Activated T-cell treated with anti-CD3 and anti-CD28 coated beads, Interleukin-2, amount 50 U/mL, for 24 hours (primary cell): Measurements from ENCODE around the gene CLEC2D.
"Not testable (repeated sequence)": the region's sequence is repeated elsewhere in the genome, so short reads cannot be mapped to it uniquely, and the experiment has no call there.

ENCODE experiments used
- DNase-seq: peaks from one replicate; pipeline ENCODE4 v3.0.0-alpha.2; 2020
- H3K27ac Mint-ChIP-seq: 2 replicates; pipeline ENCODE4 v1.8.0; 2020; ENCODE audit warnings: mild to moderate bottlenecking, mixed read lengths
- H3K27me3 Mint-ChIP-seq: 2 replicates; pipeline ENCODE4 v1.8.0; 2020; ENCODE audit warnings: mixed read lengths
- H3K36me3 Mint-ChIP-seq: 2 replicates; pipeline ENCODE4 v1.8.0; 2020; ENCODE audit warnings: low read depth, mixed read lengths
- H3K4me1 Mint-ChIP-seq: 2 replicates; pipeline ENCODE4 v1.8.0; 2020; ENCODE audit warnings: low read depth, mixed read lengths
- H3K4me3 Mint-ChIP-seq: 2 replicates; pipeline ENCODE4 v1.8.0; 2020; ENCODE audit warnings: mild to moderate bottlenecking, moderate library complexity, mixed read lengths
- H3K9me3 Mint-ChIP-seq: 2 replicates; pipeline ENCODE4 v1.8.0; 2020; ENCODE audit warnings: mixed read lengths

The CLEC2D gene

DNA sequence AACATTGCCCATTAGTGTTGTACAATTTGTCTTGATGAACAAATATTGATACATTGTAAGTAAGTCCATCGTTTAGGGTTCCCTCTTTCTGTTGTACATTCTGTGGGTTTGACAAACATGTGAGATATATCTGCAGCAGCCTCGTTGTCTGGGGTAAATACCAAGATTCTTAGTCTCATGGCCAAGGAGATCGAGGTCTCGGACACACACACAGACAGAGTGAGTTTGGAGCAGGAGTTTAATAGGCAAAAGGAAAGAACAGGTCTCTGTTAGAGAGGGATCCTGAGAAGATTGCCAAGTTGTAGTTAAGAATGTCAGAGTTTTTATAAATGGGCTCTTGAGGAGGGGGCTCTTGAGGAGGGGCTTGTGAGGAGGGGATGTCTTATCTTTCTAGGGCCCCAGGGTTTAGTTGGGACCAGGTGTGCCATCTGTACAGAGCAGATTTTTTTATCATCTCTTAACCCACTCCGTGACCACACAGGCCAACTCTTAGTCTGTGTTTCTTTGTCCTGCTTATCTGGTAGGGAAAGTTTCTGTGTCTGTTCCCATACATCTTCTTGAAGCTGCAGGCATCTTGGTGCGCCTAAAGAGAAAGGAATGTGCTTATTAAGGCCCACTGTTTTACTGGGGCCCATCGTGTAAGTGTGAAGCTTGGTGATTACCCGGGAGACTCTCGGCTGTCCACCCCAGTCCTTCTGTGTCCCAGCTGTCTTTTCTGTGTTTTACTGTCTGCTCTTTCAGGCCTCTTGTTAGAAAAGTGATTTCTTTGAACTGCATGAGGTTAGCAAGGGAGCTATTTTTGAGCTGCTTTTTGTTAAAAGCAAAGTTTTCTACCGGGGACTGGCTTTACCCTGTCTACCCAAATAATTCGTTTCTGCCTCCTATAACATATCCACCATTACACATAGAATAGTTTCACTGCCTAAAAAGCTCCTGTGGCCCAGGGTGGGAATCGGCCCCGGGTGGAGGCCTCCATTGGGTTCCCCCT is 22.4 kb upstream of the CLEC2D start:
- H3K4me3 Mint-ChIP-seq: peak overlapping the region; percentile 93
- H3K9me3 Mint-ChIP-seq: peaks cover 26% of the 10 kb centered on the region
- H3K4me1 Mint-ChIP-seq: peaks cover 68% of the 10 kb centered on the region
- H3K27me3 Mint-ChIP-seq: no peaks in the 10 kb centered on the region
- H3K36me3 Mint-ChIP-seq: peaks cover 77% of the 10 kb centered on the region
- H3K27ac Mint-ChIP-seq: peak overlapping the region; percentile 98
- DNase-seq: no peak

DNA sequence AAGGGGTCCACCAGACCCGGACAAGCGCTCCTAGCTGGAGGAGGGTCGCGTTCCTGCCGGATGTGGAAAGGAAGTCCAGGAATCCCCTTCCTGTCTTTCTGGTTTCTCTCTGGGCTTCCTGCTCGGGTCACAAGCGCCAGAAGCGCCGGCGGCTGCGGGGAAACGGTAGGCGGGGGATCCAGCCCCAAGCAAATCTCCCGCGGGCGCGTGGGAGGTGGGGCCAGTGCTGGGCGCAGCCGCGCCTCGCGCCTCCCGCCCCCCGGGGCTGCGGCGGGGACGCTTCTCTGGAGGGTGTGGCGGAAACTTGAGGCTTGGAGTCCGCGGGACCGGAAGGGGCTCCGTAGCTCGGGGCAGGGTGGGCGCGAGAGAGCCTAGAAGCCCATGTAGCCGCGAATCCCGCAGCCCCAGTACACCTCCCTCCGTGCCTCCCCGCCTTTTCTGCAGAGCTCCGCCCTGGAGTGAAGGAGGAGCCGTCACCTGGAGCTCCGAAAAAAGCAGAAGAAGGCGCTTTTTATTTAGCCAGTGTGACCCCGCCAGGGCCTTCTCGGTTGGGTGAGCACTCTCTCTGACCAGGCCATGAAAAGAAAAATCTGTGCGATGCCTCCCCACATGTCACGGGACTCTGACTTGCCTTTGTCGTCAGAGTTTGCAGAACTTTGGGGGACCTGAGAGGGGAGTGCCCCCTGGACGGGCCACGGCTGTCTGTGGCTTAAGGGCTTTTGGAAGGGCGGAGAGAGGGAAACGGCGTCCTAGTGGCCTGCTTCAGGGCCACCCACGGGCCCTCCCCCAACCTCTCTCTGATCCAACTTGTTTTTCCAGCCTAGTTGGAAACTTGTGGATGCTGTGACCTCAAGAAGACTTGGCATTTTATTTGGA is 21.4 kb upstream of the CLEC2D start:
- H3K9me3 Mint-ChIP-seq: peaks cover 20% of the 10 kb centered on the region
- H3K27me3 Mint-ChIP-seq: no peaks in the 10 kb centered on the region
- DNase-seq: peak; percentile 96
- H3K4me3 Mint-ChIP-seq: peak overlapping the region; percentile 93
- peaks cover 77% of the 10 kb centered on the region for H3K36me3 Mint-ChIP-seq
- H3K27ac Mint-ChIP-seq: peak overlapping the region; percentile 98
- peaks cover 66% of the 10 kb centered on the region for H3K4me1 Mint-ChIP-seq

DNA sequence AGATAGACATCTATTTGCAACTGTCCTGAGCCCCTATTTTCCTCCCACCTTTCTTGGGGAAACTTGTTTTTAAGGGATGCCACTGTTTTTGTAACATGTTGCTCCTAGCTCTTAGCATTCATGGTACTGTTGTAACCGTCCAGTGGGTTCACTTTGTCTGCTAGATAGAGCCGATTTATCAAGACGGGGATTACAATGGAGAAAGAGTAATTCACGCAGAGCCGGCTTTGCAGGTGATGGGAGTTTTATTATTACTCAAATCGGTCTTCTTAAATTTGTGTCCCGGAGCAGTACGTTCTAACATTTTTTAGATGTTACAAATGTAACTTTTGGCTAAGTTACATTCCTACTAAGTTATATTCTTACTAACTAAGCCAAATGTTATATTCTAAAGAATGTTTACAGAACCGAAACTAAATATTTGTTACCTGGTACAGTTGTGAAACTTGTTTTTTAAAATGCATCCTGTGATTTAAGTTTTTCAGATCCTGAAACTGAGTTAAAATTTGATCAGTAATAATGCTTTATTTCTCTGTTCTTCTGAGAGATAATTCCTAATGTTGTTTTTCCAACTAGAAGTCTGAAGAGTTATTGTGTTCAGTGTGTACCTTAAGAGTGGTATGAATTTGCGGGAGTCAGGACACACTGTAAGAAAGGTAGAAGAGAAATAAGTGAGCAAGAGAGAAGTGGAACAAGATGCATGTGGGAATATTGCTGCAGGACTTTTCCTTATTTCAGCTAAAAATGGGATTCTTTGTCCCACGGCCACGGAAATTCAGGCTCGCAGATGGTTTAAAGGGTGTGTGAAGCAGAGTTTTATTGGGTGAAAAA is 20.6 kb upstream of the CLEC2D start:
- peaks cover 20% of the 10 kb centered on the region for H3K9me3 Mint-ChIP-seq
- no peaks in the 10 kb centered on the region for H3K27me3 Mint-ChIP-seq
- H3K4me1 Mint-ChIP-seq: peaks cover 66% of the 10 kb centered on the region
- H3K36me3 Mint-ChIP-seq: peaks cover 81% of the 10 kb centered on the region
- no peak for DNase-seq
- H3K27ac Mint-ChIP-seq: peak overlapping the region; percentile 98
- H3K4me3 Mint-ChIP-seq: peak overlapping the region; percentile 93

DNA sequence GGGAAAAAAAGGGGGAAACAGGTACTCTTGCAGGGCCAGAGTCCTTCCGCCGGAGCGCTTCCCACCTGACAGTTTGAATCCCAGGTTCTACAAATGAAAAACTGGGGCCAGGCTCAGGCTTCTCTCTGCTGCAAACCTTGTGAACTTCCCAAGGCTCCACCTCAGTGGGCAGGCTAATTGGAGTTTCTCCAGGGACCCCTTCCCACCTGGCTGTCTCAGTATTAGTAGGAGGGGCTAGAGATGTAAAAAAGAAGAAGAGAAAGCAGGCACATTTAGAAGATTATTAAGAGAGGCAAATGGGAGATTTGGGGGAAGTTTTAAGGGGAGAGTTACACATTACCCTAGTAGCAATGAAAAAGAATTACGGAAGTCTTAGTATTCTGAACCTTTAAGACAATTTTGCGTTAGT is 20.0 kb upstream of the CLEC2D start:
- Mint-ChIP-seq H3K36me3 (peaks cover 84% of the 10 kb centered on the region), H3K4me1 (peaks cover 66% of the 10 kb centered on the region), H3K9me3 (peaks cover 19% of the 10 kb centered on the region), H3K27me3 (no peaks in the 10 kb centered on the region), H3K4me3 (peak overlapping the region; percentile 93), H3K27ac (peak overlapping the region; percentile 98)
- DNase-seq: peak; percentile 71

DNA sequence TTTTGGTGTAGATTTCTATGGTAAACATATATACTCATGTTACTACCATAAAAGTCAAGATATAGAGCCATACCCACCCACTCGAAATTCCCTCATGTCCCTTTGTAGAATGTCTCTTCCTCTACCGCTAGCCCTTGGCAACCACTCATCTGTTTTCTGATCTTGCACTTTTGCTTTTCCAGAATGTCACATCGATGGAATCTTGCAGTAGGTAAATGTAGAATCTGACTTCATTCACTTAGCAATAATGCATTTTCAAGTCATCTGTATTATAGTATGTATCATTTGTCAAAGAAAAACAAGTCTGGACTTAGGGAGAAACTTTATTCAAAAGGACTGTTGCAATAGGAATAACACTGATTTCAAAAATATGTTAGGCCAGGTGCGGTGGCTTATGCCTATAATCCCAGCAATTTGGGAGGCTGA is 19.3 kb upstream of the CLEC2D start:
- peaks cover 84% of the 10 kb centered on the region for H3K36me3 Mint-ChIP-seq
- H3K4me3 Mint-ChIP-seq: peak overlapping the region; percentile 93
- H3K9me3 Mint-ChIP-seq: peaks cover 12% of the 10 kb centered on the region
- peaks cover 66% of the 10 kb centered on the region for H3K4me1 Mint-ChIP-seq
- peak overlapping the region; percentile 98 for H3K27ac Mint-ChIP-seq
- no peak for DNase-seq
- no peaks in the 10 kb centered on the region for H3K27me3 Mint-ChIP-seq

DNA sequence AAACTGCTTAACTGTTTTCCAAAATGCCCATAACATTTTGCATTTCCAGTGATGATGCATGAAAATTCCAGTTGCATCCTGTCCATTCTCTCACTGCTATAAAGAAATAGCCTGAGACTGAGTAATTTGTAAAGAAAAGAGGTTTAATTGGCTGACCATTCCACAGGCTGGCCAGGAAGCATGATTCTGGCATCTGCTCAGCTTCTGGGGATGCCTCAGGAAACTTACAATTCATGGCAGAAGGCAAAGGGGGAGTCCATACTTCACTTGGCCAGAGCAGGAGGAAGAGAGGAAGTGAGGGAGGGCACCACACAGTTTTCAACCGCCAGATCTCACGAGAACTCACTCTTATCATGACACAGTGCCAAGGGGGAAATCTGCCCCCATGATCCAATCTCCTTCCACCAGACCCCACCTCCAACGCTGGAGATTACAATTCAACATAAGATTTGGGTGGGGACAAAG is 18.2 kb upstream of the CLEC2D start:
- Mint-ChIP-seq H3K4me1 (peaks cover 66% of the 10 kb centered on the region), H3K27ac (peak overlapping the region; percentile 98), H3K4me3 (peak overlapping the region; percentile 93), H3K9me3 (peaks cover 6% of the 10 kb centered on the region), H3K27me3 (no peaks in the 10 kb centered on the region), H3K36me3 (peaks cover 87% of the 10 kb centered on the region)
- DNase-seq: peak; percentile 72

DNA sequence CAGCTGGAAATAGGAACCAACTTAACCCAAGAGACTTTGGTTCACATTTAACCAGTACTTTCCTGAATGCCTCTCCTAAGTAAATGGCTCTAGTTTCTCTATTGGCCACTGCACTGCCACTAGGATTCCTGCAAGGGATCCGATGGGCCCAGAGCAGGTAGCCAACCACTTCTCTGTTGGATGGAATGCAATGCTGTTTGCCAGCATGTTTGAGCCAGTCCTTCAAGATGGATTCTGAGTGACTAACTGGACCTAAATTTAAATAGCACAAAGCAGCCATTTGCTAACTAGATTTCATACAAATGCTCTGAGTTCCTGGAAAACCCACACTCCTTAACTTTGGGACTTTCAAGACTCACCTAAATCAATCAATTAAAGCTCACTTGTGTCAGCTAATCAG is 9.5 kb upstream of the CLEC2D start:
- Mint-ChIP-seq H3K36me3 (peaks cover 99% of the 10 kb centered on the region), H3K4me3 (no peak overlapping the region), H3K9me3 (peaks cover 23% of the 10 kb centered on the region), H3K4me1 (peaks cover 93% of the 10 kb centered on the region), H3K27ac (peak overlapping the region; percentile 71), H3K27me3 (no peaks in the 10 kb centered on the region)
- DNase-seq: no peak

DNA sequence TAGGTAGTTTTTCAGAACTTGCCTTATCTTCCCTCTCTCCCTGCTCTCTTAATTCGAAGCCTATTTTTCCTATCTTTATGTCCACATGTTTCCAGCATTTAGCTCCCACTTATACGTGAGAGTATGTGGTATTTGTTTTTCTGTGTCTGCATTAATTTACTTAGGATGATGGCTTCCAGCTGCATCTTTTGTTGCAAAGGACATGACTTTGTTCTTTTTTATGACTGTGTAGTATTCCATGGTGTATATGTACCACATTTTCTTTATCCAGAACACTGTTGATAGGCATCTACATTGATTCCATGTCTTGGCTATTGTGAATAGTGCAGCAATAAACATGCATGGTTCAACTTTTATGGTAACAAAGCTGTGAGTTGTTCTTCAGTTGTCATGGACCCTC is 7.8 kb upstream of the CLEC2D start:
- peak overlapping the region; percentile 75 for H3K27ac Mint-ChIP-seq
- H3K27me3 Mint-ChIP-seq: no peaks in the 10 kb centered on the region
- peaks cover 95% of the 10 kb centered on the region for H3K36me3 Mint-ChIP-seq
- H3K4me3 Mint-ChIP-seq: no peak overlapping the region
- H3K4me1 Mint-ChIP-seq: peaks cover 89% of the 10 kb centered on the region
- peaks cover 23% of the 10 kb centered on the region for H3K9me3 Mint-ChIP-seq
- no peak for DNase-seq

DNA sequence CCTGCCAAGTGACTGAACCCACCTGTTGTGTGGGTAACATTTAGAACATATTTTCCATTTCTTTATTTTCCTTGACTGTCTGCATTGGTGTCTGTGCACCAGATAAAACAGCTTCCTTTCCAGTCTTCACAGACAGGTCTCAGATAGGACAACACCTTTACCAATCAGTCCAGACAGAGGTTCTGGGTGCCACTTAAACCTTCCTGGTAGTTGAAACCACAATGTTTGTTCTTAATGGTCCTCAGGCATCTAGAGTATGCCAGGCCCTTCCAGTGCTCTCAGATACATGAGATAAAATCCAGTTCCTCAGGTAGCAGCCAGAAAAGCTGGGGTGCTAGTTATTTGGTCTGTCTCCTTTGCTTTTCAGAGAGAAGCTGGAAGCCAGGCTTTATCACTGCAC is 7.0 kb upstream of the CLEC2D start:
- no peak overlapping the region for H3K4me3 Mint-ChIP-seq
- no peaks in the 10 kb centered on the region for H3K27me3 Mint-ChIP-seq
- DNase-seq: no peak
- H3K9me3 Mint-ChIP-seq: peaks cover 23% of the 10 kb centered on the region
- peaks cover 88% of the 10 kb centered on the region for H3K4me1 Mint-ChIP-seq
- H3K36me3 Mint-ChIP-seq: peaks cover 94% of the 10 kb centered on the region
- H3K27ac Mint-ChIP-seq: peak overlapping the region; percentile 75

DNA sequence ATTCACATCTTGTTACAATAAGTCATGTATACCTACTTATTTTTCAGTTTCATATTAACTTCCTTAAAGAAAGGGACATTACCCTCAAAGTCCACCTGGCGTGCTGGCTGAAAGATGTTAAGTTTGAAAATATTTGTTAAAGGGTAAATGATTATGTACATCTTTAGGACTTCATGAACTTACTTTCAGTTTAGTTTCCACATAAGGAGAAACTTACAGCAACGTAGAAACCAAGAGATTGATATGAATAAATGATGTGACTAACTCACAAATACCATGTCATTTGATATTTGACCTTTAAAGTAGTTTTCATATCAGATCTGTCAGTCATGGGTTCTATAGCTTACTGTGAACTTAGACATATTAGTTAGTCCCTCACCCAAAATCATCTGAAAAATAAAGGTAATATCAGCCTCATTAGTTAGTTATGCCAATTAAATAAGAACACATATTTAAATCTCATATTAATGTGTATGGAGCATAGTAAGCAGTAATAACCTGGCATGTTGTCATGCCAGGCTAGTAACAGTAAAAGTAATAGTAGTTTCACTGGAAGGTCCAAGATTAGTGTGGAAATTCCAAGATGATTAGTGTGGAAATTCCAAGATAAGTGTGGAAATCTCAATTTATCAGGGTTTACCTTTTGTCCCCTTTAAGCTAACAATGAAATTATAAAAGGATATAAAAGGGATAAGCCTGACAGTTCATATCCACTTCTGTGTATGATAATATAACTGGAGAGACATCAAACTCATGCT is 1.9 kb upstream of the CLEC2D start:
- H3K36me3 Mint-ChIP-seq: peaks cover 89% of the 10 kb centered on the region
- H3K9me3 Mint-ChIP-seq: peaks cover 4% of the 10 kb centered on the region
- H3K4me3 Mint-ChIP-seq: peak overlapping the region; percentile 87
- no peaks in the 10 kb centered on the region for H3K27me3 Mint-ChIP-seq
- peaks cover 67% of the 10 kb centered on the region for H3K4me1 Mint-ChIP-seq
- DNase-seq: no peak
- peak overlapping the region; percentile 97 for H3K27ac Mint-ChIP-seq

DNA sequence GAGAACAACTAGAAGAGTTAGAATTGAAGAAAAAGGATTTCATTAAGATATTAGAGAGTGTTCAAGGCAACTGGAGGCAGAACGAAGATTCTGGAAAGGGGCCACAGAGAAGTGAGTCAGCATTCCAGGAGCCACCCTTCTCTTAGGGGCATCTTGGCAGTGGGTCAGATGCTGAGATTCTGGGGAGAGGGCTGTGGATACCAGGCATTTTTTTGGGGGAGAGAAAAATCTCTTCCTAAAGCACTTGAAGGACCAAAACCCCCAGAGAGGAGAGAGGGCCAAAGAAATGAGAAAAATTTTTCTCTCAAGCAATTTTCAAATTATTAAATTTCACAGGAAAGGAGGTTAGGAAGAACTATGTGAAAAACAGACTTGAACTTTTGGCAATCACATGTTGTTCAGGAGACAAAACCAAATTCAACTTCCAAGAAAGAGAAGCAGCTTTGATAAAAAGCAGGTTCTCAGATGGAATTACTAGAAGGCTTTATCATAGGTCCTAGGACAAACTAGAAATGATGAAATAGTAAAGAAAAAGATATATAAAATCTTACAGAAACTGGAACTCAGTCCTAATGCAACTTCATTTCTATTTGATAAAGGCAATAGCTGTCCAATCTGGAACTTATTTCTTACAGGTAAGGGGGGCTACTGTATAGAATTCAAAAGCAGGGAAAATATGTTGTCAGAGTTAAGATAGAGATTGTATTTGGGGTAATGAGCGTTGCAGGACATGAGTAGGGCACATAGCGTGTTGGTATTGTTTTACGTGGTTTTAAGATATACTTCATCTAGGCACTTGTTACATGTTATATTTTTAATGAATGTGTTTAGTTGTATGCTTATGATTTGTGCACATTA is 1.1 kb upstream of the CLEC2D start:
- H3K4me1 Mint-ChIP-seq: peaks cover 62% of the 10 kb centered on the region

DNA sequence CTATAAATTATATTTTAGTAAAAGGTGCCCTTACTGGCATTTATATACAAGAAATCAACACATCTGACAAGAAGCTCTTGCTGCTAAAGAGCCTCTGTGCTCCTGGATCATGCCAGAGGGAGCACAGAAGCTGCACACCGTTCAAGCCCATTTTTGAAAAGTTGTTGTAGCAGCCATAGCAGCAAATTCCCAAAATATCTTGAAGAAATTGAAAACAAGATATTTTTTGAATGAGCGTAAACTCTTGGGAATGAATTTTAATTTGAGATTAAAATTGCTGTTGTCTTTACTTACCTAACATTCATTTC is 540 bp upstream of the CLEC2D start:
- Mint-ChIP-seq H3K27ac (peak overlapping the region; percentile 97), H3K4me1 (peaks cover 64% of the 10 kb centered on the region), H3K27me3 (no peaks in the 10 kb centered on the region), H3K4me3 (peak overlapping the region; percentile 87), H3K36me3 (peaks cover 90% of the 10 kb centered on the region), H3K9me3 (peaks cover 4% of the 10 kb centered on the region)
- DNase-seq: no peak

More for the DNA sequence above, 1.1 kb upstream of the CLEC2D start:
- no peaks in the 10 kb centered on the region for H3K27me3 Mint-ChIP-seq
- H3K9me3 Mint-ChIP-seq: peaks cover 4% of the 10 kb centered on the region
- H3K4me3 Mint-ChIP-seq: peak overlapping the region; percentile 87
- no peak for DNase-seq
- H3K36me3 Mint-ChIP-seq: peaks cover 89% of the 10 kb centered on the region
- H3K27ac Mint-ChIP-seq: peak overlapping the region; percentile 97

DNA sequence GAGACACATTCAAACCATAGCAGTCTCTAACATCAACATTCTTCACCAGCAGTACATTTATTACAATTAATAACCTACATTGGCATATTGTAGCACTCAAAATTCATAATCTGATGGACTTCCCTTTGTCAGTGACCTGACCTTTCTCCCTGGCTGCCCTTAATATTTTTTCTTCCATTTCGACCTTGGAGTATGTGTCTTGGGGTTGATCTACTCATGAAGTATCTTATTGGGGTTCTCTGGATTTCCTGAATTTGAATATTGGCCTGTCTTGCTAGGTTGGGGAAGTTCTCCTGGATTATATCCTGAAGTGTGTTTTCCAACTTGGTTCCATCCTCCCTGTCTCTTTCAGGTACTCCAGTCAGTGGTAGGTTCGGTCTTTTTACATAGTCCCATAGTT is 2.8 kb downstream of the CLEC2D start:
- Mint-ChIP-seq H3K27ac (peak overlapping the region; percentile 97), H3K4me3 (peak overlapping the region; percentile 87)
- not testable (repeated sequence) for H3K9me3 Mint-ChIP-seq

More for the DNA sequence above, 2.8 kb downstream of the CLEC2D start:
- DNase-seq, H3K27me3 Mint-ChIP-seq: not testable (repeated sequence)
- H3K4me1 Mint-ChIP-seq: peaks cover 61% of the 10 kb centered on the region
- peaks cover 94% of the 10 kb centered on the region for H3K36me3 Mint-ChIP-seq
